K562 (cell line): ENCODE results near the gene RIOK3. TPM values are rescaled to one million over a fixed set of nuclear protein-coding genes. Genes with fewer than 3 reads are reported as not detected.

Source experiments
- ATAC-seq: fragments of 200-7000 bp; cut with Tn5 transposase; 3 replicates; pipeline ENCODE4 v1.9.1; 2020; ENCODE audit warnings: moderate library complexity
- BruUV-seq: library from RNA; stranded (reverse); fragments of 400-500 nt; replicated peaks from 2 replicates; lab custom pipeline; 2021; lab: Mats Ljungman, UMichigan
- CTCF ChIA-PET: fragments of 300-600 bp; formaldehyde crosslinking; extraction: SDS; loops from one replicate; lab custom pipeline; 2021; ENCODE audit warnings: low intra/inter-chr PET ratio; lab: Yijun Ruan, JAX
- POLR2A ChIA-PET: fragments of 300-600, 350-650 bp; sonication (Branson Sonifier 250); formaldehyde crosslinking; extraction: SDS; loops from one replicate; lab custom pipeline; 2021; ENCODE audit warnings: antibody characterized with exemption, inconsistent platforms; lab: Yijun Ruan, JAX
- DNase-seq, 4 experiments: peaks; one replicate each; pipeline versions ENCODE4 v3.0.0 to v3.0.0-alpha.2; 2011 to 2018; ENCODE audit warnings: low spot score in 3 of 4, mixed read lengths in 3 of 4; ENCODE audit errors: extremely low read depth in 1 of 4
- FAIRE-seq: peaks from 2 replicates; lab custom pipeline; 2011; peaks lifted over from hg19 to GRCh38; lab: Jason Lieb, UNC
- H2AFZ ChIP-seq: 2 replicates; pipeline ENCODE4 v1.6.0; 2011; ENCODE audit warnings: low read depth, low read length, control low read depth, inconsistent platforms
- H3K27ac ChIP-seq: fragments of 200-600 bp; 3 replicates; pipeline ENCODE4 v1.8.0; 2011; ENCODE audit warnings: low read depth, mild to moderate bottlenecking, control low read depth, inconsistent platforms, low read length, moderate library complexity, mixed read lengths; ENCODE audit errors: extremely low read depth
- H3K27me3 ChIP-seq, 2 experiments: fragments of 300-600 bp in 1 of 2; 2 replicates in 1 of 2; 3 replicates in 1 of 2; pipeline versions ENCODE4 v1.6.0 to v1.8.0; 2011; ENCODE audit warnings: inconsistent platforms in 2 of 2, low read length in 2 of 2, mild to moderate bottlenecking in 1 of 2, mixed read lengths in 1 of 2, moderate library complexity in 1 of 2; ENCODE audit not compliant: control insufficient read depth in 2 of 2, insufficient read depth in 2 of 2
- H3K36me3 ChIP-seq: fragments of 300-600 bp; 3 replicates; pipeline ENCODE4 v1.8.0; 2011; ENCODE audit warnings: mild to moderate bottlenecking, low read length, inconsistent platforms; ENCODE audit not compliant: control insufficient read depth, insufficient read depth
- H3K4me1 ChIP-seq, 2 experiments: fragments of 200-600 bp in 1 of 2; replicated peaks in 1 of 2; 2 replicates in 1 of 2; 3 replicates in 1 of 2; pipeline versions ENCODE4 v1.5.1 to v1.8.0; 2011; ENCODE audit warnings: inconsistent platforms in 2 of 2, low read length in 2 of 2, mild to moderate bottlenecking in 1 of 2, mixed read lengths in 1 of 2, moderate library complexity in 1 of 2; ENCODE audit not compliant: control insufficient read depth in 2 of 2, insufficient read depth in 2 of 2
- H3K4me2 ChIP-seq: 2 replicates; pipeline ENCODE4 v1.6.1; 2011; ENCODE audit warnings: low read length, control low read depth, inconsistent platforms, mixed read lengths; ENCODE audit not compliant: insufficient read depth
- H3K4me3 ChIP-seq: fragments of 200-600 bp; sonication (generic), shearing (Covaris generic); 2 replicates; pipeline ENCODE4 v1.5.1; 2016; ENCODE audit warnings: control low read depth, inconsistent platforms
- H3K79me2 ChIP-seq: fragments of 200-600 bp; 3 replicates; pipeline ENCODE4 v1.8.0; 2011; ENCODE audit warnings: low read length, inconsistent platforms; ENCODE audit not compliant: control insufficient read depth, insufficient read depth
- H3K9ac ChIP-seq, 2 experiments: 2 replicates each; pipeline versions ENCODE4 v1.6.0 to v1.6.1; 2011; ENCODE audit warnings: low read depth in 2 of 2, low read length in 2 of 2, control low read depth in 1 of 2, inconsistent platforms in 1 of 2, mild to moderate bottlenecking in 1 of 2, mixed read lengths in 1 of 2; ENCODE audit not compliant: insufficient read depth in 1 of 2
- H3K9me1 ChIP-seq: one replicate; pipeline ENCODE4 v1.6.0; 2011; ENCODE audit warnings: inconsistent platforms, mild to moderate bottlenecking, low read length, moderate library complexity; ENCODE audit not compliant: control insufficient read depth, insufficient read depth
- H3K9me3 ChIP-seq: replicated peaks from 2 replicates; pipeline ENCODE4 v1.5.1; 2011; ENCODE audit warnings: low read depth, low read length, inconsistent platforms; ENCODE audit not compliant: control insufficient read depth, insufficient read depth
- H4K20me1 ChIP-seq: replicated peaks from 2 replicates; pipeline ENCODE4 v1.6.1; 2011; ENCODE audit warnings: low read length, inconsistent platforms, mixed read lengths; ENCODE audit not compliant: control insufficient read depth, insufficient read depth
- BACH1 ChIP-seq: fragments of 200-800 bp; sonication (Bioruptor generic); IDR thresholded peaks from 2 replicates; pipeline ENCODE4 v1.6.1; 2016; ENCODE audit warnings: missing genetic modification characterization, missing compliant biosample characterization
- CHD4 ChIP-seq: fragments of 200-600 bp; sonication (generic); IDR thresholded peaks from 3 replicates; pipeline ENCODE4 v1.6.1; 2012; ENCODE audit warnings: low read depth, mild to moderate bottlenecking, mixed read lengths, low read length, inconsistent platforms; ENCODE audit not compliant: insufficient read depth, insufficient replicate concordance, poor library complexity, severe bottlenecking
- COPS2 ChIP-seq: fragments of 450-650 bp; conservative IDR thresholded peaks from 2 replicates; pipeline ENCODE4 v1.6.1; 2016; ENCODE audit warnings: mild to moderate bottlenecking, moderate library complexity
- FOXJ3 ChIP-seq: sonication (generic); formaldehyde crosslinking; IDR thresholded peaks from 2 replicates; pipeline ENCODE4 v1.4.0; 2020; ENCODE audit warnings: mild to moderate bottlenecking, missing genetic modification reagents
- MCM7 ChIP-seq, 2 experiments: fragments of 450-650 bp; IDR thresholded peaks; 2 replicates each; pipeline ENCODE4 v1.6.1; 2016 to 2018
- NONO ChIP-seq, 2 experiments: fragments of 200-400 bp in 1 of 2; fragments of 450-650 bp in 1 of 2; formaldehyde crosslinking in 1 of 2; IDR thresholded peaks; 2 replicates each; pipeline ENCODE4 v1.6.1; 2017; ENCODE audit warnings: low read depth in 2 of 2, mild to moderate bottlenecking in 2 of 2, moderate library complexity in 2 of 2, low read length in 1 of 2
- RBM34 ChIP-seq: fragments of 200-400 bp; formaldehyde crosslinking; IDR thresholded peaks from 2 replicates; pipeline ENCODE4 v1.6.1; 2018; ENCODE audit warnings: low read length, borderline replicate concordance; ENCODE audit not compliant: insufficient read depth
- RFX5 ChIP-seq: IDR thresholded peaks from 2 replicates; pipeline ENCODE4 v1.6.1; 2011; ENCODE audit warnings: low read depth, mild to moderate bottlenecking, improper control_type of control experiment, low read length
- SUPT5H ChIP-seq: fragments of 450-650 bp; IDR thresholded peaks from 2 replicates; pipeline ENCODE4 v1.6.1; 2016
- TCF3 ChIP-seq: sonication (generic); formaldehyde crosslinking; IDR thresholded peaks from 2 replicates; pipeline ENCODE4 v1.4.0; 2020; ENCODE audit warnings: mild to moderate bottlenecking, missing genetic modification reagents
- ZNF316 ChIP-seq: fragments of 450-650 bp; IDR thresholded peaks from 2 replicates; pipeline ENCODE4 v1.6.1; 2016
- WGBS: fragments of 100-300 bp; shearing (Covaris generic); methylation state at CpG from one replicate; pipeline ENCODE4 v1.1.6; 2016; ENCODE audit warnings: low coverage, mixed read lengths; ENCODE audit not compliant: insufficient coverage; ENCODE audit errors: missing lambda C conversion rate; 5-methylcytosine and 5-hydroxymethylcytosine counted together
- in situ Hi-C: fragments of 300-500 bp; cut with MboI; formaldehyde crosslinking; loops from 4 replicates; pipeline ENCODE4 v1.15.0; 2018; ENCODE audit warnings: inconsistent platforms, mixed read lengths
- intact Hi-C: fragments of 100-400 bp; cut with micrococcal nuclease; formaldehyde crosslinking; loops from 2 replicates; pipeline ENCODE4 v1.14.2; 2022
- polyA plus RNA-seq, 8 experiments: library from polyadenylated mRNA; depleted of rRNA in 4 of 8; stranded (reverse) in 5 of 8; unstranded in 3 of 8; fragments of >200 nt; fragmentation: Nextera tagmentation in 2 of 8; fragmentation: Illumina TruSeq in 1 of 8; extraction: Ambion mirVana in 2 of 8; extraction: Trizol in 1 of 8; gene quantifications; 2 replicates each; pipeline versions ENCODE4 v1.2.1 to v1.2.3, GENCODE V29; 2011 to 2014; ENCODE audit warnings: inconsistent platforms in 1 of 8, missing spikeins in 1 of 8
- total RNA-seq, 7 experiments: library from RNA; depleted of rRNA in 6 of 7; stranded (reverse); fragments of >200 nt in 6 of 7; fragmentation: Illumina TruSeq in 2 of 7; extraction: Trizol in 2 of 7; gene quantifications; 2 replicates each; pipeline versions ENCODE4 v1.2.1 to v1.2.3, GENCODE V29; 2011 to 2021; ENCODE audit warnings: low replicate concordance in 1 of 7
- TF ChIP-seq, protein P1 (sequence below): conservative IDR thresholded peaks from 2 replicates; pipeline ENCODE4 v1.6.1; 2011; ENCODE audit warnings: low read depth, mild to moderate bottlenecking, low read length; ENCODE audit not compliant: control insufficient read depth
- TF ChIP-seq, protein P2 (sequence below): IDR thresholded peaks from 2 replicates; pipeline ENCODE4 v1.6.1; 2014; ENCODE audit warnings: antibody characterized with exemption
- TF ChIP-seq, protein P3 (sequence below): fragments of 450-650 bp; IDR thresholded peaks from 2 replicates; pipeline ENCODE4 v1.6.1; 2016; ENCODE audit warnings: missing biosample characterization, missing genetic modification characterization
- TF ChIP-seq, protein P4 (sequence below), 2 experiments: fragments of 250-450 bp in 1 of 2; fragments of 450-650 bp in 1 of 2; sonication (Bioruptor Pico) in 1 of 2; IDR thresholded peaks; 2 replicates each; pipeline versions ENCODE4 v1.6.1 to v1.8.0; 2016 to 2021; ENCODE audit warnings: mild to moderate bottlenecking in 2 of 2, moderate library complexity in 2 of 2, missing compliant biosample characterization in 1 of 2, missing genetic modification characterization in 1 of 2
- TF ChIP-seq, protein P5 (sequence below): fragments of 250-450 bp; sonication (Bioruptor Pico); IDR thresholded peaks from 2 replicates; pipeline ENCODE4 v1.6.1; 2021; ENCODE audit warnings: mild to moderate bottlenecking

The RIOK3 gene
- total and polyA plus RNA-seq, 9 of the 15 experiments (the other 6 are each of a cell fraction or from before 2014, with no cell fraction given) = 21.4 to 89.5 (median 62.9) TPM

DNA sequence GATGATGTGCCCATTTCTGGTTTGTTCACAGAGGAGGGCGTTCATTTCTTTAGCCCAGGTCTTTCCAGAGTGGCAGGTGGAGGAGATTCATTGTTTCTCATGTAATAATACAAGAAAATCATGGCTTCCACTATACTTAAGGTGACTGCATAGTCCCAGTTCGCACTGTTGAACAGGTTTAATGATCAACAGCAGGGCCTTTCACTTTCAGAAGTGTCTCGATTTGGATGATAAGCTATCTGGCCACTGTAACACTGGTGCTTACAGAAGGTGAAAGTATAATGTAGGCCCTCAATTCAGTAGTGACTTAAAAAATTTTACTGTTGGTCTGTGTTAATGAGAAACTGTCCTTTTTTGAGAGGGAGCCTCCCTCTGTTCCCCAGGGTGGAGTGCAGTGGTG lies 51.6 kb downstream of the RIOK3 start (continued):
- TF ChIP-seq, protein P1, sequence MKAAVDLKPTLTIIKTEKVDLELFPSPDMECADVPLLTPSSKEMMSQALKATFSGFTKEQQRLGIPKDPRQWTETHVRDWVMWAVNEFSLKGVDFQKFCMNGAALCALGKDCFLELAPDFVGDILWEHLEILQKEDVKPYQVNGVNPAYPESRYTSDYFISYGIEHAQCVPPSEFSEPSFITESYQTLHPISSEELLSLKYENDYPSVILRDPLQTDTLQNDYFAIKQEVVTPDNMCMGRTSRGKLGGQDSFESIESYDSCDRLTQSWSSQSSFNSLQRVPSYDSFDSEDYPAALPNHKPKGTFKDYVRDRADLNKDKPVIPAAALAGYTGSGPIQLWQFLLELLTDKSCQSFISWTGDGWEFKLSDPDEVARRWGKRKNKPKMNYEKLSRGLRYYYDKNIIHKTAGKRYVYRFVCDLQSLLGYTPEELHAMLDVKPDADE = no peak
- no peak for TF ChIP-seq RBM34
- TF ChIP-seq RFX5 = no peak
- no peak for TF ChIP-seq BACH1 (tag)
- TF ChIP-seq COPS2 = no peak

DNA sequence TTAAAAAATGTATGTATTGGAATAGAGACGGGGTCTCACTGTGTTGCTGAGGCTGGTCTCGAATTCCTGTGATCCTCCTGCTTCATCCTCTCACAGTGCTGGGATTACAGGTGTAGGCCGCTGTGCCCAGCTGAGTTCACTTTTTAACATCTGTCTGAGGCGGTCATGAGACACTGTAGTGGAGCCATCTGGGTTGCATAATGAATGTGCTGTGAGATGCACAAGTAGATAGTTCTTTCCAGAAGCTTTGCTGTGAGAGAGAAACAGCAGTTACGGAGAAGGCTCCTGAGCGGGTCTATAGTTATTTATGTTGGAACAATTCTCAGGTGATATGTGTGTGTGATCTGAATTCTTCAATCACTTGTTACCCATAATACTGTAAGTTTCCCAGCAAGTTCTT lies 53.3 kb downstream of the RIOK3 start:
- Histone ChIP-seq H3K9me3 (no peaks in the 10 kb centered on the region), H3K4me3 (no peak overlapping the region), H3K4me2 (no peak overlapping the region), H3K9ac (no peak overlapping the region), H3K4me1 (peaks cover 15 to 17% of the 10 kb centered on the region in 2 experiments; a peak in 4 of 5 replicates), H3K79me2 (peaks cover 18% of the 10 kb centered on the region), H3K27ac (no peak overlapping the region), H3K36me3 (peaks cover 45% of the 10 kb centered on the region), H2AFZ (no peak overlapping the region), H3K9me1 (peaks cover 3% of the 10 kb centered on the region), H4K20me1 (0 out of 2 replicates have a peak, but pooled peaks cover 3% of the 10 kb centered on the region), H3K27me3 (no peaks in the 10 kb centered on the region)
- DNase-seq (no peak), FAIRE-seq (no peak), ATAC-seq (no peak)
- intact Hi-C loops (loop anchor here (10.0 kb wide), 3 partner anchors 272 to 462 kb away; partner anchors contain the start of gene CABLES1), in situ Hi-C loops (loop anchor here (10.0 kb wide), 1 partner anchor 208 kb away; no protein-coding TSS in a partner anchor)
- CTCF ChIA-PET = no interaction called here
- BruUV-seq = no TSS peak
- POLR2A ChIA-PET = interaction anchor here (0.8 kb wide), 1 partner anchor 169 kb away, joined by 4 read pairs; no protein-coding TSS in a partner anchor
- WGBS = 94% methylated on average over 6 of the region's 6 CpGs
- TF ChIP-seq, protein P2, sequence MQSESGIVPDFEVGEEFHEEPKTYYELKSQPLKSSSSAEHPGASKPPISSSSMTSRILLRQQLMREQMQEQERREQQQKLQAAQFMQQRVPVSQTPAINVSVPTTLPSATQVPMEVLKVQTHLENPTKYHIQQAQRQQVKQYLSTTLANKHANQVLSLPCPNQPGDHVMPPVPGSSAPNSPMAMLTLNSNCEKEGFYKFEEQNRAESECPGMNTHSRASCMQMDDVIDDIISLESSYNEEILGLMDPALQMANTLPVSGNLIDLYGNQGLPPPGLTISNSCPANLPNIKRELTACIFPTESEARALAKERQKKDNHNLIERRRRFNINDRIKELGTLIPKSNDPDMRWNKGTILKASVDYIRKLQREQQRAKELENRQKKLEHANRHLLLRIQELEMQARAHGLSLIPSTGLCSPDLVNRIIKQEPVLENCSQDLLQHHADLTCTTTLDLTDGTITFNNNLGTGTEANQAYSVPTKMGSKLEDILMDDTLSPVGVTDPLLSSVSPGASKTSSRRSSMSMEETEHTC = no peak
- TF ChIP-seq MCM7 (IDR thresholded peaks at IDR 0.05) (no peak), FOXJ3 (CRISPR knock-in tag) (no peak), SUPT5H (no peak), TCF3 (CRISPR knock-in tag) (no peak), NONO (IDR thresholded peaks at IDR 0.05; ENCODE audit: low read depth in 2 of 2, low read length in 1 of 2) (no peak), CHD4 (no peak), ZNF316 (no peak)
- TF ChIP-seq, protein P3, sequence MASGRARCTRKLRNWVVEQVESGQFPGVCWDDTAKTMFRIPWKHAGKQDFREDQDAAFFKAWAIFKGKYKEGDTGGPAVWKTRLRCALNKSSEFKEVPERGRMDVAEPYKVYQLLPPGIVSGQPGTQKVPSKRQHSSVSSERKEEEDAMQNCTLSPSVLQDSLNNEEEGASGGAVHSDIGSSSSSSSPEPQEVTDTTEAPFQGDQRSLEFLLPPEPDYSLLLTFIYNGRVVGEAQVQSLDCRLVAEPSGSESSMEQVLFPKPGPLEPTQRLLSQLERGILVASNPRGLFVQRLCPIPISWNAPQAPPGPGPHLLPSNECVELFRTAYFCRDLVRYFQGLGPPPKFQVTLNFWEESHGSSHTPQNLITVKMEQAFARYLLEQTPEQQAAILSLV (tag) = no peak
- TF ChIP-seq, protein P4, sequence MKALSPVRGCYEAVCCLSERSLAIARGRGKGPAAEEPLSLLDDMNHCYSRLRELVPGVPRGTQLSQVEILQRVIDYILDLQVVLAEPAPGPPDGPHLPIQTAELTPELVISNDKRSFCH (CRISPR knock-in tag; IDR thresholded peaks at IDR 0.05) = no peak
- TF ChIP-seq, protein P4 (tag; IDR thresholded peaks at IDR 0.05) = no peak
- TF ChIP-seq, protein P5, sequence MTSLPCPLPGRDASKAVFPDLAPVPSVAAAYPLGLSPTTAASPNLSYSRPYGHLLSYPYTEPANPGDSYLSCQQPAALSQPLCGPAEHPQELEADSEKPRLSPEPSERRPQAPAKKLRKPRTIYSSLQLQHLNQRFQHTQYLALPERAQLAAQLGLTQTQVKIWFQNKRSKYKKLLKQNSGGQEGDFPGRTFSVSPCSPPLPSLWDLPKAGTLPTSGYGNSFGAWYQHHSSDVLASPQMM (CRISPR knock-in tag) = no peak
